Subcutaneous abdominal adipose tissue (tissue), 5 donors: Measurements from ENCODE around the gene GALNT7.
"Not testable (repeated sequence)": the region's sequence is repeated elsewhere in the genome, so short reads cannot be mapped to it uniquely, and the experiment has no call there.

Source experiments
- H3K27ac ChIP-seq: one replicate; pipeline ENCODE4 v1.7.0; 2013; ENCODE audit warnings: low read depth, mild to moderate bottlenecking, inconsistent platforms, low read length, moderate library complexity
- H3K27me3 ChIP-seq, 5 donors: one replicate each; pipeline ENCODE4 v1.7.0; 2013; ENCODE audit warnings: low read length in 5 of 5, inconsistent platforms in 1 of 5; ENCODE audit not compliant: control insufficient read depth in 5 of 5, insufficient read depth in 4 of 5
- H3K36me3 ChIP-seq, 5 donors: one replicate each; pipeline ENCODE4 v1.7.0; 2013; ENCODE audit warnings: low read length in 5 of 5; ENCODE audit not compliant: control insufficient read depth in 5 of 5, insufficient read depth in 5 of 5
- H3K4me1 ChIP-seq, 5 donors: one replicate each; pipeline ENCODE4 v1.7.0; 2013; ENCODE audit warnings: low read length in 5 of 5, mild to moderate bottlenecking in 3 of 5, moderate library complexity in 1 of 5; ENCODE audit not compliant: control insufficient read depth in 5 of 5, insufficient read depth in 5 of 5
- H3K4me3 ChIP-seq, 5 donors: one replicate each; pipeline ENCODE4 v1.7.0; 2013; ENCODE audit warnings: low read length in 5 of 5, low read depth in 1 of 5
- H3K9ac ChIP-seq, 5 donors: one replicate each; pipeline ENCODE4 v1.7.0; 2013; ENCODE audit warnings: low read length in 5 of 5, mild to moderate bottlenecking in 4 of 5, moderate library complexity in 3 of 5
- H3K9me3 ChIP-seq, 5 donors: one replicate each; pipeline ENCODE4 v1.7.0; 2013; ENCODE audit warnings: low read length in 5 of 5; ENCODE audit not compliant: control insufficient read depth in 5 of 5
- donor health status: healthy.
- donor health status: healthy.
- donor health status: healthy.
- donor health status: healthy.
- donor health status: healthy.

GALNT7 gene

DNA sequence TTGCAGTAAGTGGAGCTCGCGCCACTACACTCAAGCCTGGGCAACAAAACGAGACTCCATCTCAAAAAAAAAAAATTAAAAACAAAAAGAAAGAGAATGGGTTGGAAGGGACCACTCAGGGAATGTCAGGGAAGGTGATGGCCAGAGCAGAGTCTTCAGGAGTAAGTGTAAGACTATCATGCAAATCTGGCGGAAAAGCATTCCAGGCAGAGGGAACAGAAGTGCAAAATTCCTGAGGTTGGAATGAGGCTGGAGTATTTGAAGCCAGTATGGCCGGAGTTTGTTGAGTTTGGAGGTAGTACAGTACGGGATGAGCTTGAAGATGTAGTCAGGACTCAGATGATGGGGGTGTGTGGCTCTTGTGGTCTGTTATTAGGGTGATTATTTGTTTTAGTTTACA, 7.4 kb downstream of the GALNT7 start:
- Histone ChIP-seq H3K27ac (no peak overlapping the region), H3K9me3 (no peaks in the 10 kb centered on the region), H3K36me3 (no peaks in the 10 kb centered on the region), H3K4me3 (no peak overlapping the region), H3K4me1 (peaks cover 0 to 4% (median 0%) of the 10 kb centered on the region in 5 donors), H3K27me3 (no peaks in the 10 kb centered on the region), H3K9ac (no peak overlapping the region)

DNA sequence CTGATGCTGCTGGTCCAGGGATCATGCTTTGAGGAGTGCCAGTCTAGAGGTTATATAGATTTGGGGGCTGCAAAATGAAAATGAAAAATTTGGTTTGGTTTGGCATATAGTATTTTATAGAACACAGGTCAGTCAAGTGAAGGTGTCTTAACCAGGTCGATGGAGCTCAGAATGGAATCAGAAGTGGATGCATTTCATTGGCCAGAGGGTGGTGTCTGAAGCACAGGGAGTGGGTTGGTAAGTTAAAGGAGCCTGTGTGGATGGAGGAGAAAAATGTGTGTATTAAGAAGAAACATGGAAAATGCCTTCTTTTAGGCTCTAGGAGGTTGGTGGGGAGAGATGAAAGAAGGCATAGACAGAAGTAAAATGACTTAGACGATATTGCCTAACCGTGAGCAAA, 8.6 kb downstream of the GALNT7 start:
- Histone ChIP-seq H3K36me3 (no peaks in the 10 kb centered on the region), H3K9ac (no peak overlapping the region), H3K4me1 (no peaks in the 10 kb centered on the region), H3K9me3 (no peaks in the 10 kb centered on the region), H3K4me3 (no peak overlapping the region), H3K27me3 (no peaks in the 10 kb centered on the region), H3K27ac (no peak overlapping the region)

DNA sequence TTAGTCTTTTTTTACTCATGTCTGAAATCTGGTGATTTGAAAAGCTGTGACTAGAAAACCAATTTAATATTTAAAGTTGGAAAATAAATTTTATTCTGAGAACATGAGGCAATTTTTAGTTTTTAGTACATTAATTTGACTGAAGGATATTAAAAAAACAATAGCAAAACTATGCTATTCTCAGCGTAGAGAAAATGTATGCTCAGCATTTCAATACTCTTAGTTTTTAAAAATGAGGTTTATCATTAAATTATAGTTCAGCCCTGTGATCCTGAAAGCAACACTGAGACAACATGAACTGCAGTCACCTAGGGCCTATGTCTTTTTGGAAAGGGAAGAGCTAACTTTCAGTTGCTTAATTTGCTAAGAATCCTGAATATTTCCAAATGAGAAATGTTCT, 9.5 kb downstream of the GALNT7 start:
- no peaks in the 10 kb centered on the region for H3K36me3 ChIP-seq
- H3K27ac ChIP-seq = no peak overlapping the region
- H3K4me3 ChIP-seq = no peak overlapping the region

DNA sequence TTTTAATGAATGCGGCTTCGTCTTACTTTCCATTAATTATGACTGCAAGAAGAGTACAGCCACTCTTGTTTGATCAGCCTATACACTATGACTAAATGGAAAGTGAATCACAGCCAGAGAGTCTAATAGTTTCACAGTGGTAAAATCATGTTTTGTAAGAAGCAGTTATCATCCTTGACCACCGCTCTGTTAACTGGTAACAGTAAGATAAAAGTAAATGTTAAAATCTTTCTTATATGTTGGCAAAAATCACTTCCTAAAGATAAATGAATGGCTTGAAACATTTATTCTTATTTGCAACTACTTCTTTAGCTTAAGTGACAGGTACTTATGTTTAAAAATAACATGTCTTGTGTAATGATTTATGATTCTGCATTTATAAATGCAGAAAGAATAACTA, 13.2 kb downstream of the GALNT7 start:
- H3K4me1 ChIP-seq = peaks cover 0 to 7% (median 0%) of the 10 kb centered on the region in 5 donors
- no peak overlapping the region for H3K27ac ChIP-seq
- H3K9me3 ChIP-seq = no peaks in the 10 kb centered on the region
- H3K36me3 ChIP-seq = no peaks in the 10 kb centered on the region
- H3K9ac ChIP-seq = no peak overlapping the region
- no peaks in the 10 kb centered on the region for H3K27me3 ChIP-seq
- no peak overlapping the region for H3K4me3 ChIP-seq

More for the DNA sequence above, 9.5 kb downstream of the GALNT7 start:
- Histone ChIP-seq H3K9ac (no peak overlapping the region), H3K27me3 (no peaks in the 10 kb centered on the region), H3K9me3 (no peaks in the 10 kb centered on the region), H3K4me1 (no peaks in the 10 kb centered on the region)

DNA sequence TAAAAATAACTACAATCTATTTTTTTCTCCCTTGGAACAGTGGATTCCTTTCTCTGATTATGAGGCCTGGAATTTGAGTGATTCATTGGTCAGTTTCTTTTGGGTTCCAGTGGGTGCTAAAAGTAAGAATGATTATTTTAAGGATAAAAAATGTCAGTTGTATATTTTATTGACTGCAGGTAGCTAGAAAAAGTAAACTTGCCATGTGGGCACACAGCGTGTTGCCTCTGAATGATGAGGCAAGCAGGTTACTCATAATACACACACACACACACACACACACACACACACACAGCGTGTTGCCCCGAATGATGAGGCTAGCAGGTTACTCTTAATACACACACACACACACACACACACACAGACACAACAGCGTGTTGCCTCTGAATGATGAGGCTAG, 13.8 kb downstream of the GALNT7 start:
- Histone ChIP-seq H3K9ac (no peak overlapping the region), H3K27me3 (no peaks in the 10 kb centered on the region), H3K36me3 (no peaks in the 10 kb centered on the region), H3K27ac (no peak overlapping the region), H3K9me3 (no peaks in the 10 kb centered on the region), H3K4me1 (peaks cover 0 to 7% (median 0%) of the 10 kb centered on the region in 5 donors), H3K4me3 (no peak overlapping the region)

DNA sequence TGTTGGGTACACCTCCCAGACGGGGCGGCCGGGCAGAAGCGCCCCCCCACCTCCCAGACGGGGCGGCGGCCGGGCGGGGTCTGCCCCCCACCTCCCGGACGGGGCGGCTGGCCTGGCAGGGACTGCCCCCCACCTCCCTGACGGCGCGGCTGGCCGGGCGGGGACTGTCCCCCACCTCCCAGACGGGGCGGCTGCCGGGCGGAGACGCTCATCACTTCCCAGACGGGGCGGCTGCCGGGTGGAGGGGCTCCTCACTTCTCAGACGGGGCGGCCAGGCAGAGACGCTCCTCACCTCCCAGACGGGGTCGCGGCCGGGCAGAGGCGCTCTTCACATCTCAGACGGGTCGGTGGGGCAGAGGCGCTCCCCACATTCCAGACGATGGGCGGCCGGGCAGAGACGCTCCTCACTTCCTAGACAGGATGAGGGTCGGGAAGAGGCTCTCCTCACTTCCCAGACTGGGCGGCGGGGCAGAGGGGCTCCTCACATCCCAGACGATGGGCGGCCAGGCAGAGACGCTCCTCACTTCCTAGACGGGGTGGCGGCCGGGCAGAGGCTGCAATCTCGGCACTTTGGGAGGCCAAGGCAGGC, 15.1 kb downstream of the GALNT7 start:
- not testable (repeated sequence) for H3K9me3 ChIP-seq, H3K9ac ChIP-seq, H3K27ac ChIP-seq, H3K4me3 ChIP-seq, H3K4me1 ChIP-seq, H3K36me3 ChIP-seq, H3K27me3 ChIP-seq

DNA sequence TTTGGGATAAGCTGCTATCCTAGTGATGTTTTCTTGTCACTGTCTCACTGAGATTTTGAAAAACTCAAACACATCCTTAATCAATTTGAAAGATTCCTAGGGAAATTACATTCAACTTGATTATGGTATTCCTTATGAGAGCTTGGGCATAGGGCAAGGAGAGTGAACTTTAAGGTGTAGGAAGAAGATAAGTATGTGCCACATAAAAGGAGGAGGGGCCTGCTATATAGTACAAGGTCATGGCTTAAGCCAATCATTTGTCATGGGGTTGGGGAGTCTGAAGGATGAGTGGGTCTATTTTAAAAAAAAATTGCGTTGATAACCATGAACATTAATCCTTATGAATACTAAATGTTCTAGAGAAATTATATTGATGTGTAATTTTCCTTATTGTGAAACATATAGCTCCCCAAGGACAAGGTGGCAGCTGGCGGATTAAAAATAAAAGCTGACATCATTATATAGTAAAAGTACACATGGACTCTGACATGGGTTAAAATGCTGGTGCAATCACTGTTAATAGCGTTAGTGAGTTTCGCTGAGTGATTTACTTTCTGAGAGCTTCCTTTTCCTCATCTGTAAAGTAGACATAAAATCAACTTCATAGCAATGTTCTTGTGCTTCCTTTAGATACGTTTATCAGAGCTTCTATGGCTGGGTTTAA, 17.4 kb downstream of the GALNT7 start:
- Histone ChIP-seq H3K9me3 (no peaks in the 10 kb centered on the region), H3K4me3 (no peak overlapping the region), H3K4me1 (peaks cover 0 to 7% (median 0%) of the 10 kb centered on the region in 5 donors), H3K27me3 (no peaks in the 10 kb centered on the region), H3K9ac (no peak overlapping the region), H3K36me3 (no peaks in the 10 kb centered on the region), H3K27ac (no peak overlapping the region)

DNA sequence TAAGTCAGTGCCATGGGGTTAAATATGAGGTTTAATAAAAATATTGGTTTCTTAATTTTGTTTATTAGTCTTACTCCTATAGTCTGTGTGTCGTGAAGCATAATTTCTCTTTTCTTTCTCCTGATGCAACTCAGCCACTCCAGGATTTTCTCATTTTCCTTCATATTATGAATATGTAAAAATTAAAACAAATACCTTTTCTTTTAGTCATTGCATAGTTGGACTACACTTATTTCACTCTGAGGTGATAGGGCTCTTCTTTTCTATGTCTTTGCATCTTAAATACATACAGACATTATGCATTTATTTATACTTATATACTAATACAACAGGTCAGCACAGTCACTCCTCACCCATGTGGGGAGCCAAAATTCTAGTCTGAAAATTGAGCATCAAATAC, 19.1 kb downstream of the GALNT7 start:
- H3K36me3 ChIP-seq = no peaks in the 10 kb centered on the region
- H3K27ac ChIP-seq = no peak overlapping the region
- H3K9me3 ChIP-seq = no peaks in the 10 kb centered on the region
- no peak overlapping the region for H3K4me3 ChIP-seq
- no peaks in the 10 kb centered on the region for H3K27me3 ChIP-seq
- H3K4me1 ChIP-seq = peaks cover 0 to 7% (median 0%) of the 10 kb centered on the region in 5 donors
- no peak overlapping the region for H3K9ac ChIP-seq

DNA sequence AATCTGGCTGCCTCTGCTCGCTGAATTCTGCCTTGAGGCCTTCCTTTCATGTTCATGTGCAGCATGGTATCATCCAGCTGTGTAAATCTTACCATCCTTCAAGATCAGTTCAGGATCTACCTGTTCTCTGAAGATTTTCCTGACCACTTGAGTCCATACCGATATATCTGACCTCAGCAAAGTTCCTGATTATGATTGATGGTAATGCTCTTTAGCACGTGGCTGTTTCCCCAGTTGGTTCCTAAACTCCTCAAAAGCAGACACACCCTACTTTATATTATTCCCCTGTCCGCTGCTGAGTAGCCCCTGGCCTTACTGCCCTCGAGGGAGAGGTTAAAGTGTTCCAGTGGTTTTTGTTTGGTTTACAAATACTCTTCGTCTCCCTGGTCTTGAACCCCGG, 20.0 kb downstream of the GALNT7 start:
- H3K4me3 ChIP-seq = no peak overlapping the region
- no peak overlapping the region for H3K9ac ChIP-seq
- no peaks in the 10 kb centered on the region for H3K27me3 ChIP-seq
- H3K4me1 ChIP-seq = peaks cover 0 to 7% (median 0%) of the 10 kb centered on the region in 5 donors
- H3K9me3 ChIP-seq = no peaks in the 10 kb centered on the region
- H3K27ac ChIP-seq = no peak overlapping the region
- no peaks in the 10 kb centered on the region for H3K36me3 ChIP-seq

DNA sequence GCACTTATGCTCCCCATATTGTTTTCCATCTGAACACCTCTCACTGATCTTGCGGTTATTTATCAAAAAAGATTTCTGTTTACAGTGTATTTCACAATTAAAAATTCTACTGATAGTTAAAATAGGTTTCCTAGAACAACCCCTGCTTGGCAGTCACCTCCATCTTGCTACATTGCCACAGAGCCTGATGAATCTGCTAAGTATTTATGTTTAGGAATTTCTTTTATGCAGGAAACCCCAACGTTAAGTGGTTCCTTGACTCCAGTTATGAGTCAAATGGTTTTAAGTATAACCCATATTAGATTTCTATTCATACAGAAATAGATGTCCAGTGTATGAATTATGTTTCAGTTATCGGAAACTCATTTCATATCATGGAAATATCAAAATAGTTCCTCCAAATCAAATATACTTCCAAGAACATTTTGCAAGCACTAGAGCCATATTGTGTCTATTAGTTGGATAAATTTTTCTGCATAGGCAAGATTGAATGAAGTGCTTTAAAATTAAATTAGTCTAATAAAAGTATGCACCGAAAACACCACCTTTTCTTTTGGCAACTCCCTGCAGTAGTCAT, 20.6 kb downstream of the GALNT7 start:
- Histone ChIP-seq H3K4me1 (peaks cover 0 to 7% (median 0%) of the 10 kb centered on the region in 5 donors), H3K27ac (no peak overlapping the region)

More for the DNA sequence above, 20.6 kb downstream of the GALNT7 start:
- no peaks in the 10 kb centered on the region for H3K27me3 ChIP-seq
- H3K36me3 ChIP-seq = no peaks in the 10 kb centered on the region
- no peak overlapping the region for H3K9ac ChIP-seq
- H3K4me3 ChIP-seq = no peak overlapping the region
- no peaks in the 10 kb centered on the region for H3K9me3 ChIP-seq
